Measurements from ENCODE around the gene ZBED3. TPM values are rescaled to one million over a fixed set of nuclear protein-coding genes. Genes with fewer than 3 reads are reported as not detected.
A peak's percentile ranks its signal among the peaks of the same experiment; 100 is the strongest.

ZBED3 gene
- total RNA-seq, 1 experiment from 2014 or later: 1.3 TPM

- H3K36me3 ChIP-seq (ENCODE audit: low read depth, low read length): peaks cover 8% of the 10 kb centered on the region; the same call in 1 of the 2 replicates
- H3K9ac ChIP-seq (ENCODE audit: low read length): peak within 1 kb of the TSS; percentile 96
- H4K20me1 ChIP-seq (ENCODE audit: low read length): no peaks in the 10 kb centered on the region
- ChIA-PET POLR2A (ENCODE audit: unreplicated experiment) (interaction anchor here (0.6 kb wide), 2 partner anchors 67 to 212 kb away, joined by 3 to 4 read pairs; partner anchors contain the start of gene F2RL1), CTCF (no interaction called here)
- peak; percentile 96 for ATAC-seq
- no peaks in the 10 kb centered on the region for H3K27me3 ChIP-seq (ENCODE audit: low read length)
- intact Hi-C loops (cut with micrococcal nuclease): loop anchor here (5.0 kb wide), 1 partner anchor 57 kb away; the partner anchor contains the start of gene ZBED3
- H3K79me2 ChIP-seq (ENCODE audit: low read length): peaks cover 36% of the 10 kb centered on the region
- H3K9me3 ChIP-seq (ENCODE audit: low read length): peaks cover 12% of the 10 kb centered on the region; the same call in 1 of the 2 replicates
- peak; percentile 90 for DNase-seq
- BruUV-seq (replicated peaks): TSS peak; percentile 40
- peak within 1 kb of the TSS; percentile 89 for H3K4me2 ChIP-seq (ENCODE audit: low read length)
- TF ChIP-seq CTCF (conservative IDR thresholded peaks at IDR 0.05; ENCODE audit: low read depth, low read length) (no peak), EZH2 (IDR thresholded peaks at IDR 0.05; ENCODE audit: low read length, unreplicated experiment) (no peak), EZH2phosphoT487 (IDR thresholded peaks at IDR 0.05; ENCODE audit: borderline replicate concordance, low read length) (no peak)
- no peaks in the 10 kb centered on the region for H3F3A ChIP-seq (ENCODE audit: low read length, unreplicated experiment)
- no peaks in the 10 kb centered on the region for H3K4me1 ChIP-seq (ENCODE audit: insufficient read depth, low read length)
- no peaks in the 10 kb centered on the region for H3K9me2 ChIP-seq (replicated peaks; ENCODE audit: low read length)
- H3K4me3 ChIP-seq (ENCODE audit: low read length): peak within 1 kb of the TSS; percentile 92
- peak within 1 kb of the TSS; percentile 93 for H2AFZ ChIP-seq (ENCODE audit: low read length)
- H3K27ac ChIP-seq (ENCODE audit: low read length): peak within 1 kb of the TSS; percentile 67
These were observed 56.7 kb downstream of the ZBED3 start, which contains the start of gene AGGF1 for GRCh38 chr5:77030097-77031071. Gene AGGF1, plus strand, starts transcription at chr5:77030404. Its CDS starts 363 bp downstream, at chr5:77030767.

- DNase-seq (no peak), ATAC-seq (no peak)
- Histone ChIP-seq H3F3A (ENCODE audit: low read length, unreplicated experiment) (no peaks in the 10 kb centered on the region), H3K9me3 (ENCODE audit: low read length) (peaks cover 12% of the 10 kb centered on the region; the same call in 1 of the 2 replicates), H4K20me1 (ENCODE audit: low read length) (no peaks in the 10 kb centered on the region), H3K36me3 (ENCODE audit: low read depth, low read length) (peaks cover 8% of the 10 kb centered on the region; the same call in 1 of the 2 replicates), H3K27ac (ENCODE audit: low read length) (no peak overlapping the region), H3K4me2 (ENCODE audit: low read length) (0 out of 2 replicates have a peak overlapping the region, but pooled peaks have one; percentile 89), H3K27me3 (ENCODE audit: low read length) (no peaks in the 10 kb centered on the region), H2AFZ (ENCODE audit: low read length) (peak overlapping the region; percentile 93), H3K9ac (ENCODE audit: low read length) (no peak overlapping the region), H3K4me1 (ENCODE audit: insufficient read depth, low read length) (no peaks in the 10 kb centered on the region), H3K79me2 (ENCODE audit: low read length) (peaks cover 36% of the 10 kb centered on the region), H3K9me2 (replicated peaks; ENCODE audit: low read length) (no peaks in the 10 kb centered on the region), H3K4me3 (ENCODE audit: low read length) (peak overlapping the region; percentile 92; the same call in 1 of the 2 replicates)
- intact Hi-C loops (cut with micrococcal nuclease): no loop called here
- ChIA-PET CTCF (no interaction called here), POLR2A (ENCODE audit: unreplicated experiment) (no interaction called here)
- no TSS peak for BruUV-seq (replicated peaks)
- TF ChIP-seq EZH2phosphoT487 (IDR thresholded peaks at IDR 0.05; ENCODE audit: borderline replicate concordance, low read length): no peak
- TF ChIP-seq EZH2 (IDR thresholded peaks at IDR 0.05; ENCODE audit: low read length, unreplicated experiment): no peak
- no peak for TF ChIP-seq CTCF (conservative IDR thresholded peaks at IDR 0.05; ENCODE audit: low read depth, low read length)
These were observed 57.7 kb downstream of the ZBED3 start for GRCh38 chr5:77029376-77029885.

All from PC-3 (cell line).